Measurements from ENCODE around the gene TMTC3. TPM values are rescaled to one million over a fixed set of nuclear protein-coding genes. Genes with fewer than 3 reads are reported as not detected.

TMTC3 gene
- total and polyA plus RNA-seq, 2 of the 8 experiments (the other 6 are each of a cell fraction or from before 2014, with no cell fraction given): 7.0 to 45.1 TPM

- TF ChIP-seq, protein P1, sequence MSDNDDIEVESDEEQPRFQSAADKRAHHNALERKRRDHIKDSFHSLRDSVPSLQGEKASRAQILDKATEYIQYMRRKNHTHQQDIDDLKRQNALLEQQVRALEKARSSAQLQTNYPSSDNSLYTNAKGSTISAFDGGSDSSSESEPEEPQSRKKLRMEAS (IDR thresholded peaks at IDR 0.05): no peak
- TF ChIP-seq KDM4A (IDR thresholded peaks at IDR 0.05; ENCODE audit: low read depth, low read length, severe bottlenecking) (no peak), TBP (IDR thresholded peaks at IDR 0.05; ENCODE audit: low read depth, low read length) (no peak), SUZ12 (IDR thresholded peaks at IDR 0.05; ENCODE audit: low read length) (no peak), ASH2L (IDR thresholded peaks at IDR 0.05; ENCODE audit: low read length) (no peak), EGR1 (IDR thresholded peaks at IDR 0.05; ENCODE audit: borderline replicate concordance, low read depth, low read length) (no peak), TEAD4 (IDR thresholded peaks at IDR 0.05; ENCODE audit: low read depth, low read length) (no peak), KDM1A (IDR thresholded peaks at IDR 0.05; ENCODE audit: borderline replicate concordance, low read length) (no peak), SIRT6 (IDR thresholded peaks at IDR 0.05; ENCODE audit: low read length) (no peak)
Observed at GRCh38 chr12:88185279-88185678, 43.2 kb downstream of the TMTC3 start (continued).

All from H1 (cell line).